Activated CD8-positive, alpha-beta T cell treated with anti-CD3 and anti-CD28 coated beads for 36 hours (primary cell): ENCODE data around the gene BLACAT1. TPM values are rescaled to one million over a fixed set of nuclear protein-coding genes. Genes with fewer than 3 reads are reported as not detected.

Experiments used
- ATAC-seq: fragments of 200-7000 bp; cut with Tn5 transposase; one replicate; pipeline ENCODE4 v1.10.0; 2021; ENCODE audit warnings: mild to moderate bottlenecking, moderate library complexity
- CTCF ChIA-PET: fragments of 350-600 bp; sonication (Branson Sonifier 250); formaldehyde crosslinking; loops from one replicate; lab custom pipeline; 2021; ENCODE audit warnings: antibody characterized with exemption; lab: Charles Lee
- POLR2A ChIA-PET: fragments of 350-600 bp; sonication (Branson Sonifier 250); formaldehyde crosslinking; loops from one replicate; lab custom pipeline; 2021; ENCODE audit warnings: antibody characterized with exemption; lab: Charles Lee
- DNase-seq: peaks from one replicate; pipeline ENCODE4 v3.0.0-alpha.2; 2020
- H3K27ac Mint-ChIP-seq: one replicate; pipeline ENCODE4 v1.8.0; 2021; ENCODE audit warnings: mild to moderate bottlenecking, mixed read lengths
- H3K27me3 Mint-ChIP-seq: one replicate; pipeline ENCODE4 v1.8.0; 2021; ENCODE audit warnings: mixed read lengths
- H3K36me3 Mint-ChIP-seq: one replicate; pipeline ENCODE4 v1.8.0; 2021; ENCODE audit warnings: low read depth, mixed read lengths
- H3K4me1 Mint-ChIP-seq: one replicate; pipeline ENCODE4 v1.8.0; 2021; ENCODE audit warnings: low read depth, mixed read lengths
- H3K4me3 Mint-ChIP-seq: one replicate; pipeline ENCODE4 v1.8.0; 2021; ENCODE audit warnings: mild to moderate bottlenecking, moderate library complexity, mixed read lengths
- H3K9me3 Mint-ChIP-seq: one replicate; pipeline ENCODE4 v1.8.0; 2021; ENCODE audit warnings: mixed read lengths
- CTCF ChIP-seq: fragments of 200-600 bp; IDR thresholded peaks from one replicate; pipeline ENCODE4 v1.8.0; 2022; ENCODE audit warnings: antibody characterized with exemption, mild to moderate bottlenecking
- intact Hi-C: fragments of 100-400 bp; cut with micrococcal nuclease; formaldehyde crosslinking; loops from one replicate; pipeline ENCODE4 v1.10.0; 2022
- total RNA-seq, 2 experiments: library from RNA; stranded (reverse); gene quantifications; one replicate each; pipeline ENCODE4 v1.2.3, GENCODE V29; 2021

BLACAT1 gene
- total RNA-seq, 2 experiments from 2014 or later = 0.13 TPM; not detected in 1

- Mint-ChIP-seq H3K4me1 (peaks cover 7% of the 10 kb centered on the region), H3K27me3 (peaks cover 1% of the 10 kb centered on the region), H3K36me3 (no peaks in the 10 kb centered on the region), H3K9me3 (no peaks in the 10 kb centered on the region), H3K4me3 (no peak overlapping the region), H3K27ac (no peak overlapping the region)
- intact Hi-C loops = no loop called here
- CTCF ChIA-PET = interaction anchor here (0.9 to 12.4 kb wide), 10 partner anchors 8 to 158 kb away, joined by 3 to 153 read pairs (median 6); no protein-coding TSS in a partner anchor
- POLR2A ChIA-PET = no interaction called here
- ATAC-seq = no peak
- TF ChIP-seq CTCF = no peak
- no peak for DNase-seq
These were observed 23.7 kb downstream of the BLACAT1 start for GRCh38 chr1:205432116-205432515.

- H3K36me3 Mint-ChIP-seq = no peaks in the 10 kb centered on the region
- peak overlapping the region; percentile 74 for H3K4me3 Mint-ChIP-seq
- peak; percentile 70 for DNase-seq
- ATAC-seq = peak; percentile 87
- TF ChIP-seq CTCF = peak; percentile 82
- H3K9me3 Mint-ChIP-seq = no peaks in the 10 kb centered on the region
- peaks cover 7% of the 10 kb centered on the region for H3K4me1 Mint-ChIP-seq
- H3K27me3 Mint-ChIP-seq = no peaks in the 10 kb centered on the region
- POLR2A ChIA-PET = interaction anchor here (0.9 kb wide), 1 partner anchor 10 kb away, joined by 4 read pairs; no protein-coding TSS in a partner anchor
- CTCF ChIA-PET = interaction anchor here (0.6 to 12.4 kb wide), 35 partner anchors 9 to 161 kb away, joined by 3 to 153 read pairs (median 4); partner anchors contain the start of genes BLACAT1 and LEMD1
- intact Hi-C loops = no loop called here
- H3K27ac Mint-ChIP-seq = no peak overlapping the region
These were observed 25.0 kb downstream of the BLACAT1 start for GRCh38 chr1:205430696-205431305.

GRCh38 chr1:205429762-205430695 is 25.8 kb downstream of the BLACAT1 start:
- ATAC-seq (peak; percentile 17), DNase-seq (no peak)
- Mint-ChIP-seq H3K4me1 (peaks cover 7% of the 10 kb centered on the region), H3K27ac (no peak overlapping the region), H3K27me3 (no peaks in the 10 kb centered on the region), H3K36me3 (no peaks in the 10 kb centered on the region), H3K9me3 (no peaks in the 10 kb centered on the region), H3K4me3 (peak overlapping the region; percentile 74)
- CTCF ChIA-PET = interaction anchor here (0.6 to 12.4 kb wide), 29 partner anchors 8 to 161 kb away, joined by 3 to 153 read pairs (median 5); partner anchors contain the start of genes BLACAT1 and LEMD1
- POLR2A ChIA-PET = interaction anchor here (0.9 kb wide), 1 partner anchor 9 kb away, joined by 4 read pairs; no protein-coding TSS in a partner anchor
- no peak for TF ChIP-seq CTCF
- intact Hi-C loops = no loop called here

GRCh38 chr1:205424901-205425600 is 30.8 kb downstream of the BLACAT1 start:
- no peak overlapping the region for H3K4me3 Mint-ChIP-seq
- intact Hi-C loops = no loop called here
- no peaks in the 10 kb centered on the region for H3K9me3 Mint-ChIP-seq
- TF ChIP-seq CTCF = no peak
- no peak overlapping the region for H3K27ac Mint-ChIP-seq
- ATAC-seq = no peak
- no peaks in the 10 kb centered on the region for H3K36me3 Mint-ChIP-seq
- DNase-seq = no peak
- CTCF ChIA-PET = interaction anchor here (1.1 to 12.4 kb wide), 5 partner anchors 28 to 364 kb away, joined by 3 to 153 read pairs (median 6); no protein-coding TSS in a partner anchor
- POLR2A ChIA-PET = no interaction called here
- H3K27me3 Mint-ChIP-seq = peaks cover 20% of the 10 kb centered on the region
- no peaks in the 10 kb centered on the region for H3K4me1 Mint-ChIP-seq
